Left colon (tissue), 2 donors: ENCODE results near the gene CMTM6. TPM values are rescaled to one million over a fixed set of nuclear protein-coding genes. Genes with fewer than 3 reads are reported as not detected.
"Not testable (repeated sequence)": the region's sequence is repeated elsewhere in the genome, so short reads cannot be mapped to it uniquely, and the experiment has no call there.

ENCODE experiments used
- ATAC-seq: fragments of 200-7000 bp; cut with Tn5 transposase; one replicate; pipeline ENCODE4 v1.9.1; 2020; ENCODE audit warnings: mild to moderate bottlenecking, moderate library complexity
- DNase-seq, 2 donors: peaks; one replicate each; pipeline ENCODE4 v3.0.0-alpha.2; 2020
- intact Hi-C, 2 donors: fragments of 100-400 bp; cut with DNase I in 1 of 2; cut with micrococcal nuclease in 1 of 2; formaldehyde crosslinking; loops; one replicate each; pipeline versions ENCODE4 v1.11.2 to v1.14.0; 2022; cut with DNase I, micrococcal nuclease
- total RNA-seq, 2 donors: library from RNA; stranded (reverse); fragmentation: NEBNext Ultra II Directional; extraction: Animal tissue kit (Norgen Biotek cat#: 25700); gene quantifications; one replicate each; pipeline ENCODE4 v1.2.1, GENCODE V29; 2021
- donor health status: DM: no; HTN: no; CAD: no.
- donor health status: DM: yes; HTN: yes; CAD: no.

CMTM6 gene
- total RNA-seq, 2 donors from 2014 or later, result 61.3 to 66.7 TPM

DNA sequence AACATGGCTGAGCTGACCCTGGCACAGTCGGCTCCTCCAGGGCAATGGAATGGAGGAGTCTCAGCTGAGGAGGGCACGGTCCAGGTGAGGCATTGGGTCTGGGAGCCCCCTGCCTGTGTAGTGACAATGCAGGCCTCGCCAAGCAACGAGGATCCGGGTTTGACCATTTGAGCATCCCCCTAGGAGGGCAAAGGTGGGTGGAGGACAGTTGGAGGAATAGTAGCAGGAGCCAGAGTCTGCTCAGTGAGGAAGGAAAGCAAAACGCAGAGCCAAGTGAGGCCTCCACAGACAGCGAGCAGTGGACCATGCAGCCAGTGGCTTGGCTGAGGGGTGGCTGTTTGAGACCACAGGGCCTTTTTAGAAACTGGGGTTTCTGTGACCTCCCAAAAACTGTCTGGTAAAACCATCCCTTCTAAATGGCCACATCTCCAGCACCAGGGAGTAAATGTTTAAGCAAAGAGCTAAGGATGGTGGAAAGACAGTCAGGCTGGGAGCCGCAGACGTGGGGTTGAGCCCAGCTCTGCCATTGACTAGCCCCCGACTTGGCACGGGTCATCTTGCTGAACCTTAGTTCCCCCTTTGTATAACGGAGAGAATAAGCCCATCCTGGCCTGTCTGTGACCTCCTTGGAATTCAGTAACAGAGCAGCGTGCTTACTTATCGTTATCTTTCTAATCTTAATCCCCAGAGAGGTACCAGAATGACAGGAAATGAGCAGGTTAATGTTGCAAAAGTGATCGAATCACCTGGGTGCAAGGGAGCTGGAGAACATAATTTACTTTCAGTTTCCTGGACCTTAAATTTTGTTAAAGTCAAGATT, 46.8 kb downstream of the CMTM6 start:
- intact Hi-C loops, result no loop called here
- DNase-seq (no peak), ATAC-seq (no peak)

GRCh38 chr3:32454731-32455608, 47.7 kb downstream of the CMTM6 start:
- no peak for ATAC-seq
- intact Hi-C loops, result no loop called here
- DNase-seq, result no peak

- DNase-seq (no peak), ATAC-seq (no peak)
- intact Hi-C loops, result no loop called here
Observed at GRCh38 chr3:32454111-32454510, 48.5 kb downstream of the CMTM6 start.

DNA sequence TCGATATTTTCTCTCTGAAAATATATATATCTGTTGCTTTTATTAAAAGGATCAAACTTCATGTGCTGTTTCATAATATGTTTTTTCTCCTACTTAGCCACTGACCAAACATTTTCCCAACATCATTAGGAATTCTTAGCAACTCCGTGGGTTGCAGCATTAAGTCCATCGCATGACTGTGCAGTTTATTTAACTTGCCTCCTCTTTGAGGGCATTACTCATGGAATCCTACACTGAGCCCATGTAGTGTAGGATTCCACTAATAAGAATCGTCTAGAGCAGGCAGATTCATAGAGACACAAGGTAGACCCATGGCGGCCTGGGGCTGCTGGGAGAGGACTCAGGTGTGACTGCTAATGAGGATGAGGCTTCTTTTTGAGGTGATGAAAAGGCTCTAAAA, 49.3 kb downstream of the CMTM6 start:
- intact Hi-C loops, result no loop called here
- no peak for ATAC-seq

DNA sequence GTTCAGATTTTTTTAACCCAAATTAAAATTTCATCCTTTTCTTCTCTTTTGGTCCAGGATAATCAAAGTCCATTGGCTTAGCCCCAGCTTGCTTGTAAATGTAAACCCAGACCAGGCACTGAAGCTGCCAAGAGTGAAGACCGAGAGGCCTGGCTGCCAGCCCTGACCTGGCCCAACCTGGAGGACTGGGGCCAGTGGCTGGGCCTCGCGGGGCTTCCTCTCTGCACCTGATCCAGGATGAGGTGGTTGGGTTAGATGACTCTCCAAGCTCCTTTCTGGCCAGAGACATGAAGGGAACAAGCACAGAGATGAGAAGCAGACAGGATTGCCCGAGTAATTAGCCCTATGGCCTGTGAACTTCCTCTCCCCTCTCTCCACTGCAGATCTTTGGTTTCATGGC, 50.6 kb downstream of the CMTM6 start:
- ATAC-seq (no peak), DNase-seq (no peak)
- intact Hi-C loops, result no loop called here

More for the DNA sequence above, 49.3 kb downstream of the CMTM6 start:
- no peak for DNase-seq

- DNase-seq, result no peak
- intact Hi-C loops, result no loop called here
- no peak for ATAC-seq
Observed at GRCh38 chr3:32450992-32451659, 51.5 kb downstream of the CMTM6 start.

- no peak for DNase-seq
- intact Hi-C loops, result no loop called here
- ATAC-seq, result no peak
Observed at GRCh38 chr3:32450426-32450825, 52.2 kb downstream of the CMTM6 start.

DNA sequence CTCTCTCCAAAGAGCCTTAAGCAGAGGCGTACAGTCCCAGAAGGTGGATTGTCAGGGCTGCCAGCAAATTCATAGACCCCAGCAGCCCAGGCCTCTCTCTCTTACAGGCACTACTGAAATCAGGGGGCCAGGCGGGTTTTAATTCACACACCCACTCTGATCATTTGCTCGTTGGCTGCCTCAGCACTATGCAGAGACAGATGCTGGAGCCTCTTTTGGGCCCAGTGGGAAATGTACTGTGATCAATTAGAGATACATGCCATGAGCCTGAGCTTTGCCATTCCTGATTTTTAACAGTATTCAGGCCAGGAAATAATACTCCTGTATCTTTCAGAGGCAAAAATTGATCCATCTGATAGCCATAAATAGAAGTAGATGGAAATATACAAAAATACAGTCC, 53.0 kb downstream of the CMTM6 start:
- intact Hi-C loops, result no loop called here
- DNase-seq (no peak), ATAC-seq (no peak)

DNA sequence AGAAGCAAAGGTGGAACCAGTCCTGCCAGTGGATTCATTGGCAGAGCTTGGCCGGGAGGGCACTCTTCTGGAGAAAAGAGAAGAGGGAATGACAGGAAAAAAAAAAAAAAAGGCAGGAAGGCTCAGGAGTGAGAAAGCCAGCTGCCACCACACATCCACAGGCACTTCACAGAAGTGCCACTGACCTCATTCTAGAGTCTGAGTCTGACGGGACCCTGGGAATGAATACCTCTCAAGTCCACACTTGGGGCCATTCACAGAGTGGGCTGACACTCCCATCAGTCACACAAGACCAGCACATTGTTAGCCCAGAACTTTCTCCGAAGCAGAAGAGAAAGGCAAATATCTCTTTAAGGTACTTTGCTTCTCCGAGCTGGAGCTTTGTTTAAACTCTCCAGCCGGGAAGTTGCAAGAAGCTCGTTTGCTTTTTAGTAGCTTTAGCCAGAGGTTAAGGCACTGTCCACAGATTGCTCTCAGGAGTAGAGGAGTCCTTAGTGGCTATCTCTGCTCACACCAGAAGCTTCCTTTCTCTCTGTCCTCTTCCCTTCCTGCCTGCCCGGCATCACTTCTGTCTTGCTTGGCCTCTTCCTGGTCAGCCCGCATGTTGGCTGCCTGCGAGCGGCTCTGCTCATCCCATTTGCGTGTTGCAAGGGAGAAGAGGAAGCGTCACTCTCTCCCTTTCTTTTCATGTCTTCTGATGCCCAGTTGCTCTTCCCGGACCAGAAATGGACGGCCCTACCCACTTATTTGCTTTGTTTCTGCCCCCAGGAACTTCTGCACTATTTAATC, 53.8 kb downstream of the CMTM6 start:
- ATAC-seq (no peak), DNase-seq (no peak)
- intact Hi-C loops, result no loop called here

GRCh38 chr3:32447865-32448400, 54.7 kb downstream of the CMTM6 start:
- intact Hi-C loops, result no loop called here
- DNase-seq, result no peak

DNA sequence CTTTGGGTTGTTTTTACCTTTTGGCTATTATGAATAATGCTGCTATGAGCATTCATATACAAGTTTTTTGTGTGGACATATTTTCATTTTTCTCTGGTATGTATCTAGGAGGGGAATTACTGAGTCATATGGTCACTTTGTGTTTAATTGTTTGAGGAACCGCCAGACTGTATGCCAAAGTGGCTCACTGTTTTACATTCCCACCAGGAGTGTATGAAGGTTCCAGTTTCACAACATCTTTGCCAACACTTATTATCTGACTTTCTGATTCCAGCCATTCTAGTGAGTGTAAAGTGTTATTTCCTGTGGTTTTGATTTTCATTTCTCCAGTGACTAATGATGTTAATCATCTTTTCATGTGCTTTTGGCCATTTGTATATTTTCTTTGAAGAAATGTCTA, 59.2 kb downstream of the CMTM6 start:
- no peak for ATAC-seq
- intact Hi-C loops, result no loop called here
- DNase-seq, result no peak

More at GRCh38 chr3:32447865-32448400, 54.7 kb downstream of the CMTM6 start:
- ATAC-seq, result no peak

DNA sequence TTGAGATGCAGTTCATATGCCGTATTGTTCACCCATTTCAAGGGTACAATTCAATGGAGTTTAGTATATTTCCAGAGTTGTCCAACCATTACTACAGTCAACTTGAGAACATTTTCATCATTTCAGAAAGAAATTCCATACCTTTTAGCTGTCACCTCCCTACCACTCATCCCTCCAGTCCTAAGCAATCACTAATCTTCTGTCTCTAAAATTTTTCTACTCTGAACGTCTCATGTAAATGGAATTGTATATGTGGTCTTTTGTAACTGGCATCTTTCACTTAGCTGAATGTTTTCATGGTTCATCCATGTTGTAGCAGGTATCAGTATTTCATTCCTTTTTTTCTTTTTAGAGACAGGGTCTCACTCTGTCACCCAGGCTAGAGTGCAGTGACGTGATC, 59.9 kb downstream of the CMTM6 start:
- DNase-seq (no peak), ATAC-seq (no peak)
- intact Hi-C loops, result no loop called here

DNA sequence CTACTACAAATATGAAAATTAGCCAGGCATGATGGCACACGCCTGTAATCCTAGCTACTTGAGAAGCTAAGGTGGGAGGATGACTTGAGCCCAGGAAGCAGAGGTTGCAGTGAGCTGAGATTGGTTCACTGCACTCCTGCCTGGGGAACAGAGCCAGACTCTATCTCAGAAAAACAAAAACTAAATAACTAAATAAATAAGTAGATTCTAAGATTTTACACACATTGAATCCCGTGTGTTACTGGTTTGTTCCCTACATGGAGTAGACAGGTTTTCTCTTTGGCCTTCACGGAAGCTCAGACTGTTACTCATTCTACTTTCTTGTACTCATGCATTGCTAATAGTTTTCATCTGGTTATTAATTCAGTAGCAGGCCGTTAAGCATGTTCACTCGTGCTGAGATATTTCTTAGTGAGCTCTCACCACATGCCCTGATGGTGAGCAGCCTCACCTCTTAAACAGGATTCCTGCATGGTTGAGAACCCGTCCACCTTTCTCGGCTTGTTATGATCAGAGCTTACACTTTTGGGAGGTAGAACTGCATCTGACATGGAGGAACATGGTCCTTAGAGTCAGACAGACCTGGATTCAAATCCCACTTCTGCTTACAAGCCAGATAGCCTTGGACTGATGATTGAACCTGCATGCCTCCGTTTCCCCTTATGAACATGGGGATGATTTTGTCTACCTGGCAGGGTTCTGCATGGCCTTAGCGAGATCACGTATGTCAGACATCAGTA, 61.9 kb downstream of the CMTM6 start:
- ATAC-seq (no peak), DNase-seq (peak in 1 of 2 donors; percentile 2)
- intact Hi-C loops, result no loop called here

DNA sequence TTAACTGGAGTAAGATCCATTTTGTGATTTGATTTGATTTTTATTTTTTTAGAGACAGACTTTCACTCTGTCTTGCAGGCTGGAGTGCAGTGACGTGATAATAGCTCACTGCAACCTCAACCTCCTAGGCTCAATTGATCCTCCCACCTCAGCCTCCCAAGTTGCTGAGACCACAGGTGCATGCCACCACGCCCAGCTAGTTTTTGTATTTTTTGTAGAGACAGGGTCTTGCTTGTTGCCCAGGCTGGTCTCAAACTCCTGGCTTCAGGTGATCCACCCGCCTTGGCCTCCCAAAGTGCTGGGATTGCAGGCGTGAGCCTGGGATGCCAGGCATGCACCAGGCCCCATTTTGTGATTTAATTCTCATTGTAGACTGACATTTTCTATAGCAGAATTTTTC, 63.2 kb downstream of the CMTM6 start:
- ATAC-seq, intact Hi-C loops, DNase-seq: not testable (repeated sequence)

- DNase-seq (no peak), ATAC-seq (no peak)
- intact Hi-C loops, result no loop called here
Observed at GRCh38 chr3:32438596-32439344, 63.9 kb downstream of the CMTM6 start.

GRCh38 chr3:32437896-32438295, 64.8 kb downstream of the CMTM6 start:
- ATAC-seq (no peak), DNase-seq (no peak)
- intact Hi-C loops, result no loop called here

DNA sequence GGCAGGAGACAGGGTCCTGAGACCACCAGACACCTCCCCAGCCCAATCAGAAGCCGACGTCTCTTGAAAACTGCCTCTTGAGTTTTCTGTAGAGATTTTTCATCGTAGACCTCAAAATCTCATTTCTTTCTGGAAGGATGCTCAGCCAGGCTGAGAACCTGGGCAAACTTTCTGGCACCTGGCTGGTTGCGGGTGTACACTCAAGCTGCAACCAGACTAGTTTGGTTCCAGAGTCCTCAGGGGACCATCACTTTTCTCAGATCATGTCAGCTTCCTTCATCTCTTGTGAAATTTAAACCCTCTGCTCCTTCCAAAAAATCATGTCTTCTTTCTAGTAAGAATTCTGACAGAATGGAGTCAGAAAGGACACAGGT, 65.8 kb downstream of the CMTM6 start:
- intact Hi-C loops, result no loop called here
- no peak for DNase-seq
- ATAC-seq, result no peak
